Suppressor macrophage (primary cell): ENCODE results near the gene CLN6.
"Not testable (repeated sequence)": the region's sequence is repeated elsewhere in the genome, so short reads cannot be mapped to it uniquely, and the experiment has no call there.

Experiments used
- DNase-seq, 4 experiments: peaks; one replicate each; pipeline ENCODE4 v3.0.0-alpha.2; 2020 to 2022

CLN6 gene

DNA sequence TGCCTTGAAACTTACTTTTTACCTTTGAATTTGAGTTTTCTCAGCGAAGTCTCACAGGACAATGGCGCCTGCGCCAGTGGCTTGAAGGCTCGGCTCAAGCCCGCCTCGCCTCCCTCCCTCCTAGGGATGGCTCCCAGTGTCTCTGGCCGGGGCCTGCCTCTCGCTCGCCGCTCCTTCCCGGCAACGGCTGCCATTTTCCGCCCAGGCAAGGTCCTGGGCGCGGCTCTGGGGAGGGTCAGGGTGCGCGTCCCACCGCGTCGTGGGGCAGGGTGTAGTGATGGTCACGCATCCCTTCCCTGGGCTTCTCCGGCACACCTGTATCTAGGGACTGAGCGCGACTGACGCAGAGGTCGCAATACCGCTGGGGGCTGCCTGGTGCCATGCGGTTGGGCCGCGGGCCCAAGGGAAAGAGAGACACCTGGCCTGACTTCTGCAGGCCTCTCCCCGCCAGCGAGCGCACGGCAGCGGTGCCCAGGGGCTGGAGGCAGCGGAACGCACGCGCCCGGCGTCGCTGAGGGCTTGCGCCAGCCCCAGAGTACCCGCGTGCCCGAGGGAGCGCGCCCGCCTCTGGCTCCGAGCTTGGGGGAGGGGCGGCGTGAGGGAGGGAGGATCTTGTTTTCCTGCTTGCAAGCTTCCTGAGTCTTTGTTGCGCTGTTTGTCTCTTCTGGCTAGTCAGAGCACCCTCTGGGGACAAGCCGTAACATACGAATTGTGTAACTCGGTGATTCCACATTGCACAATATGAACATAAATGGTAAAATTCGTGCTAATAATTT lies 27.3 kb upstream of the CLN6 start:
- peak; percentile 95 to 98 (median 96) for DNase-seq

GRCh38 chr15:68252925-68253534 lies 23.5 kb upstream of the CLN6 start:
- peak; percentile 74 to 91 (median 82) for DNase-seq

DNA sequence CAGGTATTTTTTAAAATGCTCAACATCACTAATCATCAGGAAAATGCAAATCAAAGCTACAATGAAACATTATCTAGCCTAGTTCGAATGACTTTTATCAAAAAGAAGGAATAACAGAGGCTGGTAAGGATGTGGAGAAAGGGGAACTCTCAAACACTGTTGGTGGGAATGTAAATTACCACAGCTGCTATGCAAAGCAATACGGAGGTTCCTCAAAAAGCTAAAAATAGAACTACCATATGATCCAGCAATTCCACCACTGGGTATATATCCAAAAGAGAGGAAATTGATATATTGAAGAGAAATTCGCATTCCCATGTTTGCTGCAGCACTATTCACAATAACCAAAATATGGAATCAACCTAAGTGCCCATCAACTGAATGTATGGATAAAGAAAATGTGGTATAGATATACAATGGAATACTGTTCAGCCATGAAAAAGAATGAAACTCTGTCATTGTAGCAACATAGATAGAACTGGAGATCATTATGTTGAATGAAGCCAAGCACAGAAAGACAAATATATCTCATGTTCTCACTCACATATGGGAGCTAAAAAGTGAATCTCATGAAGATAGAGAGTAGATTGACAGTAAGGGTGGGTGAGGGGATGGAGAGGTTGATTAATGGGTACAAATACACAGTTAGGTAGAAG lies 19.7 kb upstream of the CLN6 start:
- peak; percentile 54 to 86 (median 70) for DNase-seq

GRCh38 chr15:68244235-68244634 lies 14.7 kb upstream of the CLN6 start:
- DNase-seq: no peak

DNA sequence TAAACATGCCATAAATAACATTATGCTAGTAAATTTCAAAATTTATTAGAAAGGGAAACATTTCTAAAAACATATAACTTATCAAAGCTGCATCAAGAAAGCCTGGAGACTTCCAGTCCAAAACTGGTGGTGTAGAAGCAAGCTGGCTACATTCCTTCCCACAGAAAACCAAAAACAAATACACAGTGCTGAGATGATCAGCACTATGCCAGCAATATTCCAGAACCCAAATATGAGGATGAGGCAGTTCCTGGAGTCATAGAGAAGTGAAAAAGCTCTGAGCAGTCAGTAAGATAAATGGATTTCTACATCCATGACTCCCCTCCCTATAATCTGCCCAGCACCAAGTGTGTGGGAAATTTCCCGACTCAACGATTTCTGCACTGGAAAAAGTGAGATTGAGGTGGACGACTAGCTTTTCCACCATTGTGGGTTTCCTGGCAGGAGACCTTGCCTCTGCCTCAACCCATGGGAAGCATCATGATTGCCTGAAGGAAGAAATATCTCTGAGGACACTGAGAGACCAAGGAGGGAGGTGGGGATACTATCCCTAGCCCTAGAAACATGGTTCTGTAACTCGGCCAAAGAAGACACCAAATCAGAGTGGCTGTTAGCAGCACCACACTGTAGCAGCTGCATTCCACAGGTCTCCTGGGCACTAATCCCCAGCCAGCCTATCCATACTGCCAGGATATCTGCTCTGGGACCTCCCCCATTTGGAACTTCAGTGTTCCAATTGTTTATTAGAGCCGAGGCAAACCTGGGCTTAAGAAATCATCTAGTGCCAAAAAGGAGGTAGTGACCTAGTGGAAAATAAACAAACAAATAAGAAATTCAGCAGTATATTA lies 11.8 kb upstream of the CLN6 start:
- no peak for DNase-seq

- DNase-seq: no peak
These were observed 9.5 kb upstream of the CLN6 start for GRCh38 chr15:68239025-68239424.

DNA sequence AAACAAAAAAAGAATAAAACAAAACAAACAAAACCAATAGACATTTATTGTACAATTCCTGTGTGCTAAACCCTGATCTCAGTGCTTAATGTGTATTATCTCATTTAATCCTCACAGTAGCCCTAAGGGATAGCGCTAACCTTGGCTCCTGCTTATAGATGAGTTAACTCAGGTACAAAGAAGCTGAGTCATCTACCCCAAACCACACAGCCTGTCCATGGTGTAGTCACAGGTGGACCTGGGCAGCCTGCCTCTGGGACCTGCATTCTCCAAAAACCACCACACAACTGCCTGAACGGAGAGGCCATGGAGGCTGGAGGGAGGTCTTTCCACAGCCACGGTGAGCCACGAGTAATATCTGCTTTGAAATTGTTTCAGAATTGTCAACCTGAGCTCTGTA lies 5.5 kb upstream of the CLN6 start:
- no peak for DNase-seq

GRCh38 chr15:68234520-68234919 lies 5.0 kb upstream of the CLN6 start:
- DNase-seq: not testable (repeated sequence)

GRCh38 chr15:68234060-68234459 lies 4.5 kb upstream of the CLN6 start:
- DNase-seq: no peak

DNA sequence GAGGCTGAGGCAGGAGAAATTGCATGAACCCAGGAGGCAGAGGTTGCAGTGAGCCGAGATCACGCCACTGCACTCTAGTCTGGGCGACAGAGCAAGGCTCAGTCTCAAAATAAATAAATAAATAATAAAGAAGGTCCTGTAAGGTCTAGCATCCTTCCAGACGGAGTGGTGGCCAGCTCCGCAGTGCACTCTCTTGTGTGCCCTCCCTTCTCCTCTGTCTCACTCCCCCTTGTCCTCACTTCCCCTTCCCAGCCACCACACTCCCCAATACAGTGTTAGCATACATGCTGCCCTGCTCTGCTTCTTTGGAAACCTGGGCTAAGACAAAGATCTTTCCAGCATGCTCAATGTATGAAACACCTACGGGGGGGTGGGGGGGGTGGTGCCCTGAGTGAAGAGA lies 3.4 kb upstream of the CLN6 start:
- DNase-seq: peak; percentile 19 to 90 (median 66)

GRCh38 chr15:68232449-68232848 lies 2.9 kb upstream of the CLN6 start:
- DNase-seq: peak; percentile 40 to 78 (median 68)

DNA sequence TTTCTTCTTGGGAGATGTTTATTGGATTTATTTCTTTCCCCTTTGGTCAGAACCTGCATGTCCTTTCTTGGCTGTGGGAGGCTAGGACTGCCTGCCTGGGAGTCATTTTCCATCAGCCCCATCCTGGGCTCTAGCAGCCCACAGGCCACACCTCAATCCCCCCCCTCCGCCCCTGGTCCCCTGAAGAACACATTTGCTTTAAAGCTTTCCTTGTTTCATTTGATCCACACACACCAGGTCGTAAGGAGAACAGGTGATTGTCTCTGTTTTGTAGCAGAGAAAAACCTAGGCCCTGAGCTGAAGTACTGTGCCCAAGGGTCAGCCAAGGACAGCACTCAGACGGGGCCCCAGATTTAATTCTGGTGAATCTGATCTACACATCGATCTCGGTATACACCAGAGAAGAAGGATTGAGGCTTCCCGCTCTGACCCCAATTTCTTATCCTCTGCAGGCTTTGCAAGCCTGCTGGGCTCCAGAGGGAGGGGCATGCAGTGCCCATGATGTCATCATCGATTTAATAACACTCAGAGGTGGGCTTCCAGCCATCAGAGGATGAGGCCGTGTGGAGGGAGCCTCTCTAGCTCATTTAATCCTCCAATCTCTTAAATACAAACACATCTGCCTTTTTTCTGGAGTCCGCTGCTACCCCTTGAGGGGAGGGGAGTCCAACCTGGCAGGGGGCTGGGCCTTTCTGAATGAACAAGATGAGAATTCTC lies 1.7 kb upstream of the CLN6 start:
- no peak for DNase-seq

GRCh38 chr15:68230157-68231100 lies 901 bp upstream of the CLN6 start:
- no peak for DNase-seq

DNA sequence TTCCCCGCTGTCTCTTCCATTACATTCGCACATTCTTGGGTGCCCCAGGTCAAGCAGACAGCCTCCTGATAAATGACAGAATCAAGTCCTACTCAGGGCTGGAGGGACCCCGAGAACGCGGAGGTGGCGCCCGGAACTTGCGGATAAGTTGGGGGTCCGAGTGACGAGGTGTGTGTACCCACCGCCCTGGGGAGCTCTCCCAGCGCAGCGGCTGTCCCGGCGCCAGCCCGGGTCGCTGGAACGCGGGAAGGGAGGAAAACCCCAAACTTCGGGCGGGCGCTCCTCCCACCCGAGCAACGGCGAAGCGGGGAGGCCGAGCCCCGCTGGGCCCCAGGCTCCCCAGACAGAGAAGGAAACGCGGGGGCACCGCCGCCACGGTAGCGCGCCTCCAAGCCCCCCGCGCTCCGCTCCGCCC lies 550 bp downstream of the CLN6 start:
- peak in 1 of 4 experiments; percentile 44 for DNase-seq

GRCh38 chr15:68228143-68228970 lies 1.2 kb downstream of the CLN6 start:
- DNase-seq: peak in 3 of 4 experiments; percentile 34 to 44 (median 37)

- no peak for DNase-seq
These were observed 1.8 kb downstream of the CLN6 start for GRCh38 chr15:68227643-68228142.

GRCh38 chr15:68225442-68225841 lies 4.1 kb downstream of the CLN6 start:
- not testable (repeated sequence) for DNase-seq

DNA sequence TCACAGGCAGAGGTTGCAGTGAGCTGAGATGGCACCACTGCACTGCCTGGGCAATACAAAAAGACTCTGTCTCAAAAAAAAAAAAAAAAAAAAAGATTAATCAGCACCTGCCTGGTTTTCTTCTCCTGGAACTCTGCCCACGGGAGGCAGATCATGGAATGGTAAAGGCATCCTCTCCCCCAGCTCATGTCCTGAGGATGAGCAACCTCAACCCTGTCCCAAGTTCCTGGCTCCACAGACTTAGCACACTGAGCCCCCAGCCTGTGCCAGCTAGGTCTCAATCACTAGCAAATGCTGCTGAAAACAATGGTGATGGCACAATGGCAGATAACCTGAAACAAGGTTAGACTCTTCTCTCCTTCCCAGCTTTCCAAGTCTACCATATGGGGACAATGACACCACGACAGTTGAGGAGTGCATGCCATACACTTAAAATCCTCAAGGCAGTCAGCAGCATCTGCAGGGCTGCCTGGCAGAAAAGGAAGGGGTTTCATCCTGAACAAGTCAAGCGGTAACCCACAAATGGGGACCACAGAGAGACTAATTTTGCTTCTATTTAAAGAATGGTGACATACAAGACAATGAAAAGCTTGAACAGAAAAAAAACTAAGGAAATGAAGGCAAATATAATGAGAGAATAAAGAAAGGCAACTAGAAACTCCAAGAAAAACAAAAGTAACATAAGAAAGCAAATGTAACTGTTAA lies 4.8 kb downstream of the CLN6 start:
- no peak for DNase-seq

DNA sequence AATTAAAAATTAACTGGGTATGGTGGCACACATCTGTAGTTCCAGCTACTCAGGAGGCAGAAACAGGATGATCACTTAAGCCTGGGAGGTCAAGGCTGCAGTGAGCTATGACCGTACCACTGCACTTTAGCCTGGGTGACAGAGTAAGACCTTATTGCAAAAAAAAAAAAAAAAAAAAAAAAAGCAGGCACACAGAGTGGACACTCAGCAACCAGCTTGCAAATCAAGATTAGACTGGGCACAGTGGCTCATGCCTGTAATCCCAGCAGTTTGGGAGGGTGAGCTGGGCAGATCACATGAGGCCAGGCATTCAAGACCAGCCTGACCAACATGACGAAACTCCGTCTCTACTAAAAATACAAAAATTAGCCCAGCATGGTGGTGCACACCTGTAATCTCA lies 5.4 kb downstream of the CLN6 start:
- peak in 1 of 4 experiments; percentile 32 for DNase-seq
